HG03565 (cell line): ENCODE measurements around the gene PCSK6.
"Not testable (repeated sequence)": the region's sequence is repeated elsewhere in the genome, so short reads cannot be mapped to it uniquely, and the experiment has no call there.

Experiments
- ATAC-seq: cut with Tn5 transposase; IDR thresholded peaks from one replicate; pipeline ENCODE4 v1.9.1; 2021; ENCODE audit warnings: mild to moderate bottlenecking, moderate library complexity; ENCODE audit not compliant: unreplicated experiment

PCSK6 gene

GRCh38 chr15:101287342-101287741 is 202.2 kb downstream of the PCSK6 start:
- not testable (repeated sequence) for ATAC-seq

DNA sequence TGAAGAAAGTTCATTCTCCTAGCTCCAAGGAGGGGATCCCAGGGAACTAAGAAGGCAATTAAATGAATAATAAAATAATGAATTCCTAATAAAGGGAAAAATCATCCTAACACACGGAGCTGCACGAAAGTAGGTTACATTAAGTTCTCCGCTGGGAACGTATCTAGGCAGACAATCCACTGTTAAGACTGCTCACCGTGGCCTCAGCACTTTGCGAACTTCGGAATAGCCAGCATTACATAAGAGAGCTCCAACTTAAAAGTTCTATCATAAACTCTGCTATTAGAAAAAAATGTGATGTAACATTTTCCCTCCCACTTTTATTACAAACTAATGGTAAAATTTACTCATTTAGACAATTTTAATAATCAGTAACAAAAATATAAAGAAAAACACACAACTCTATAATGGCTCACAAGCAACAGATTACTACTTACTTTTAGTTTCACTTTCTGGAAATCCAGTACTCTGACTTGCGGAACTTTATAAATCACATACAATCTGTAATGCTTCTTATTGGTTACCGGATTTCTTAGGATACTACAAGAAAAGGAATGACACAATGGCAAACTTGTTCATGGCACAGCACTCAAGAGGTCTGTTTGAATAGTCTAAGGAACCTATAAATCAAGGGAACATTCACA is 202.9 kb downstream of the PCSK6 start:
- no peak for ATAC-seq

DNA sequence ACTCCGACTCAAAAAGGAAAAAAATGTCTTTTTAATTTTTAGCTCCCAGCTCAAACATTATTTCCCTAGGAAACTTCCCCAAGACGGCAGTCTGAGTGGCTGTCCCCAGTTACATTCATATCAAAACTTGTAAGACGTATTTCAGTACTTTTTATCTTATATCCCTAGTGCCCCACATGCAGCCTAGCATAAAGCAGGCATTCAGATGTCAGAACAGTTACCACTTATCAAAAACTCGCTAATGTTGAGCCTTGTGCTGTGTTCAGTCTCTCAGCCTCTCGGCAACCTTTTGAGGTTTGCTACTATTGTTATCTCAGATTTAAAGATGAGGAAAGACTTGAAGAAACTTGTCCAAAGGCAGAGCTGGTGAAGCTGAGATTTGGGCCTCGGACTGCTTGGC is 205.6 kb downstream of the PCSK6 start:
- ATAC-seq: no peak

DNA sequence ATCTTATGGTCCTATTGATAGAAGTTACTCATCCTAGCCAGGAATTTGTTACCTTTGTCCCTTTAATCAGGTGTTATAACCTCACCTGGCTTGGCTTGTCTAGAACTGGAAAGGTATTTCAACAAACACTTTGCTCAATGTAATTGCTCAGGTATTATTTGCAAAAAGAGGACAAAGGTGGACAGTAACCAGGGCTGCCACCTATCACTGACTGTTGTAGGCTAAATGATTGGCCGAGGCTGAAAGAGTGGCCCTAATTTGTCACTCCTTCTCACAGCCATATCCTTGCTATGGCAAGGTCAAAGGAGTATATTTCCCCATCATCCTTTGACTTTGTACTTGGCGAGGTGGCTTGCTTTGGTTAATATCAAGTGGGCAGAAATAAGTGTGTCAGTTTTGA is 209.5 kb downstream of the PCSK6 start:
- ATAC-seq: no peak

DNA sequence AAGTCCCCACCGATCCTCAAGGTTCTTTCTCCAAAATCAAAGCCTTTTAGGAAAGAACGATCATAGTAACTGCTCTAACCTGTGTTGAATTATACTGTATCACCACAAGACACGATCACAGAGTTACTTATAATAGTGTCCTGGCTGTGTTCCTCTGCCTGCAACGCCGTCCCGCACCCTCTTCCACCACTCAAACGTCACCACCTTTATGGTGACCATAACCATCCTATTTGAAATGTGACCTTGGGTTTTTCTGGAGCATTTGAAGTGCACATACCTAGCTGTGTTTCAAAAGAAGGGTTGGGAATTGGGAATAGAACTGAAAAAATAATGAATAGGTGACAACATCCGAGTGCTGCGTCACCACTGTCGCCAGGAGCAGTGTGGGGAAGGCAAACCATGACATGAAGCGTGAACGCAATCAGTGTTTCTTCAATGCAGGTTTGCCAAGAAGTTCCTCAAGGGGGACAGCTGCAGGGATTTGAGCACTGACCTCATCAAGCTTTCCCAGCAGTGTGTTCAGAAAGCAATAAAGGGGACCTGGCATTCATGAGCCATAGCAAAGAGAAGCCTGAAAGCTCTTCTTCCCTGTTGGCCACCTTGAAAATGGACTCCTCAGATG is 211.5 kb downstream of the PCSK6 start:
- ATAC-seq: no peak

- ATAC-seq: peak; percentile 79
These were observed 212.3 kb downstream of the PCSK6 start, which contains the start of gene SELENOS for GRCh38 chr15:101277038-101277822. Gene SELENOS (minus strand): TSS chr15:101277485. CDS start chr15:101277417, 68 bp downstream.

GRCh38 chr15:101276501-101277037 is 212.9 kb downstream of the PCSK6 start:
- ATAC-seq: no peak

DNA sequence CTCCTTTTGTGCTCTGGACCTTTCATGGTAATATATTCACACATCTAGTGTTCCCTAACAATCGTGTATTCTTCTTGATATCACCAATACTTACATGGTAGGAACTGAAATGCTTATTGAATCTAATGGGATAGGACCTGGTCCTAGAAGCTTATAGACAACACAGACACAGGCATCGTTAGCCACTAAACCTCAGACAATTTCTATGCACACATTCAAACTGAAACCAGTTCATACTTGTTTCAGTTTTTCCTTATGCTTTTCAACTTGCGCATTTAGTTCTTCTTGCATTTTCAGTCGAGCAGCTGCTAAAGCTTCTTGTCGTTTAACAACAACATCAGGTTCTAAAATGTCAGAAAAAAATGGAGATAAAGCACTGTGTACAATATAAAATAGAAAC is 214.5 kb downstream of the PCSK6 start:
- ATAC-seq: peak; percentile 35

DNA sequence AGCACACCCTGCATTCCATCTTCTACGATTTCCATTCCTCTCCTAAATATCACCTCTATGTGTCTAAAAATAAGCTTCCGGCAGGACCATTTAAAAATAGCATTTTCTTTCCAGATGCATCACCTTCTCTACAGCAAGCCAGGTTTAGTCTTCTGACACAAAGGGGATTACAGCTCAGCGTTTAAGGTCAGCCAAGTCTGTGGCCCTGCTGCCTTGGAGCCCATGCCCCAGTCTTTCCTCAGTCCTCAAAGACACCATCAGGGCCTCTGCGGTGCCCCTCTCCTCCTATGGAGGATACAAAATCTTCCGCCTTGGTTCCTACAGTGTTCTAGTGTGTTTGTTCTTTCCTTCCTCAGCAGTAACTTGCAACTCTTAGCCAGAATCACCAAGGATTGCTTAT is 216.0 kb downstream of the PCSK6 start:
- ATAC-seq: no peak

DNA sequence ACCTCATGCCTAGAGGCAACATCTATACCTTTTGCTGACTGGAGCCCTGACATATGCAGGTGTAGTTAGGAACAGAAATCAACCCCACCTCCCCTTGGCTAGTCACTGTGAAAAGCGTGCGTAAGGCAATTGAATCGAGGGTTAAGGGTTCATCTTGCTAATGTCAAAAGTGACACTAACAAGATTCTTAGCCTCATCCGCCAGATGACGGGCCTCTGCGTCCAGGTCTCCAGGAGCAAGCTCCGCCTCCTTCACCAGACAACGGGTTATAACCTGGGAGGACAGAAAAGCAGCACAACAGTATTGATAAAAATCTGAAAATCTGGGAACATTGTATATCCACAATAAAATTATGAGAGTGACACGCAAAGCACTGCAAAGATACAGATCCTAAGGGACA is 216.9 kb downstream of the PCSK6 start:
- ATAC-seq: no peak

- ATAC-seq: no peak
These were observed 219.9 kb downstream of the PCSK6 start for GRCh38 chr15:101269479-101270223.

- ATAC-seq: no peak
These were observed 222.0 kb downstream of the PCSK6 start for GRCh38 chr15:101267320-101268104.

DNA sequence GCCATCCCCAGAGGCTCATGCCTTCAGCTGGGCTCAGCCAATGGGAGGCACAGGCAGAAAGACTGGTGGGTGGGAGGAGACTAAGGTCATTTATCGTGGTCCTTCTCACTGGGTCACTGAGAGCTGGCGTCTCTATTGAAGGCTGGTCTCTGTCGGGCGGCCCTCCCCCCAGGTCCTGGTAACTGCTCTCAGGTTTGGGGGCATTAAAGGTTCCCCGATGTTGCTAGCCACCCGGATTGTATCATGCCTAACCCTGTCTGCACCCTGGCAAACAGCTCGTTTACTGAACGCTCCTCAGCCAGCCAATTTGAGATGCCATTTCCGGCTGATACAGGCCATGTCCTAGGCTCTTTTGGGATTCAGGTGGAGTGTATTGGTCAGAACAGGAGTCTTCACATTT is 222.7 kb downstream of the PCSK6 start:
- ATAC-seq: no peak

DNA sequence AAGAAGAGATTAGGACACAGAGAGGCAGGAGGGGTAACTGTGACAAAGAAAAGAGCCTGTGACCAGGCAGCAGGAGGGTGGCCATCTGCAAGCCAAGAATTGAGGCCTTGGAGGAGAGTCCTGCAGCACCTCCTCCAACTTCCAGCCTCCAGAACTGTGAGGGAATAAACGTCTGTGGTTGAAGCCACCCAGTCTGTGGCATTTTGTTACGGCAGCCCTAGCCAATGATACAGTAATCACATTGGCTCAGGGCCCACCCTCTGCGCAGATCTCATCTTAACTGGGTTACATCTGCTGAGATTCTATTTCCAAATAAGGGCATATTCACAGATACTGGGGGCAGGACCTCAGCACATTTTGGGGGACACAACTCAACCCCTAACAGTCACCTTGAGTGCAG is 223.5 kb downstream of the PCSK6 start:
- ATAC-seq: no peak

DNA sequence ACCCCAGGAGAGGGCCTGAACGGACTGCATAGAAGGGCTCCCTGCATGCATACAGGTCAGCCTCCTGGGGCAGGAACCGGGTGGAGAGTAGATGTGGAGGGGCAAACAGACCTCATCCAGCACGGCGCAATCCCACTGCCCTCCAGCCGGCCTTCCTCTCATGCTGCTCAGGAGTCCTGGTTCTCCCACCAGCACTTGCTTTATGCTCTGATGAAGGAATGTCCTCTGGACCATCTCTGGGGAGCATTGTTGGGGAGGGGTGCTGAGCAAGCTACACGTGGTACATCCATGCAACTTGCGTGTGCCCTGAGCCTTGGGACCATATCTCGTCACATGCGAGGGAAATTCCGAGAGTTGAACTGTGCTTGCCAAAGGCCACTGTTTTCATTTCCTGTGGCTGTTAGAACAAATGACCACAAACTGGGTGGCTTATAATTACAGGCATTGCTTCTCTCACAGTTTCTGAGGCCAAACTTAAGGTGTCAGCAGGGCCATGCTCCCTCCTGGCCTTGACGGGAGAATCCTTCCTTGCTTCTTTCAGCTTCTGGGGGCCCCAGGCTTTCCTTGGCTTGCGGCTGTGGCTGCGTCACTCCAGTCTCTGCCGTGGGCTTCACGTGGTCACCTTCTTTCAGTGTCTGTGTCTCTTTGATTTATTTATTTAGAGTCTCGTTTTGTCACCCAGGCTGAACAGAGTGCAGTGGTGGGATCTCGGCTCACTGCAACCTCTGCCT is 224.4 kb downstream of the PCSK6 start:
- ATAC-seq: no peak

GRCh38 chr15:101264011-101264410 is 225.5 kb downstream of the PCSK6 start:
- no peak for ATAC-seq

DNA sequence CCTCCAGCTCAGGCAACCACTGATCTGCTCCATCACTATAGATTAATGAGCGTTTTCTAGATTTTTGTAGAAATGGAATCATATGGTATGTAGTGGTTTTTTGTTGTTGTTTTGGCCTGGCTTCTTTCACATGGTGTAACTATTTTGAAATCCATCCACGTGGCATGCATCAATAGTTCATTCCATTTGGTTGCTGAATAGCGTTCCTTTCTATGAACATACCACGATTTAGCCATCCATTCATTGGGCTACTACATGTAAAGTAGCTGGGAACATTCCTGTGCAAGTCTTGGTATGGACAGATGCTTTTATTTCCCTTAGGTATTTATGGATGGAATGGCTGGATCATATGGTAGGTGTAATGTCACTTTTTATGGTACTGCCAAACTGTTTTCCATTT is 227.0 kb downstream of the PCSK6 start:
- no peak for ATAC-seq

GRCh38 chr15:101258238-101259144 is 231.0 kb downstream of the PCSK6 start:
- peak; percentile 37 for ATAC-seq

DNA sequence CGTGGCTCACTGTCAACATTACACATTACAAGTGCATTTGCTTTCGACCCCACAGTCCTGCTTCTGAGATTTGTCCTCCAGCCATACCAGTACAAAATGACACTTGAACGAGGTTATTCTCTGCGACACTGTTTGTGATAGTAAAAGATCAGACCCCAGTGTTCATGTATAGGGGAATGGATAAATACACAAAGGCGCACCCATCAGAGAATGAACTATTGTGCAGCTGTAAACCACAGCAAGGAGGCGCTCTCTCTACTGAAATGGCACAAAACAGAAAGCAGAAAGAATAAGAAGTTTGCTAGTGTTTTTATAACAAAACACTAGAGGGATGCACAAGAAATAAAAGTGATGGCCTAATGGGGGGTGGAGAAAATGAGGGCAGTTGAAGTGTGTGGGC is 232.8 kb downstream of the PCSK6 start:
- ATAC-seq: no peak
